PFSK-1 (cell line): ENCODE data around the gene KIAA1143.

Experiments
- POLR2AphosphoS5 ChIP-seq: IDR thresholded peaks from 2 replicates; pipeline ENCODE4 v1.6.1; 2012; ENCODE audit warnings: low read depth, mild to moderate bottlenecking, control low read depth, low read length, moderate library complexity
- TAF1 ChIP-seq: IDR thresholded peaks from 2 replicates; pipeline ENCODE4 v1.6.1; 2012; ENCODE audit warnings: low read length, control low read depth, borderline replicate concordance; ENCODE audit not compliant: insufficient read depth
- TF ChIP-seq, protein P1 (sequence below), 2 experiments: IDR thresholded peaks; 2 replicates each; pipeline versions ENCODE4 v1.6.1 to v1.8.0; 2011 to 2012; ENCODE audit warnings: low read depth in 2 of 2, low read length in 2 of 2, control low read depth in 1 of 2, inconsistent platforms in 1 of 2, mild to moderate bottlenecking in 1 of 2, moderate library complexity in 1 of 2; ENCODE audit not compliant: insufficient read depth in 1 of 2

DNA sequence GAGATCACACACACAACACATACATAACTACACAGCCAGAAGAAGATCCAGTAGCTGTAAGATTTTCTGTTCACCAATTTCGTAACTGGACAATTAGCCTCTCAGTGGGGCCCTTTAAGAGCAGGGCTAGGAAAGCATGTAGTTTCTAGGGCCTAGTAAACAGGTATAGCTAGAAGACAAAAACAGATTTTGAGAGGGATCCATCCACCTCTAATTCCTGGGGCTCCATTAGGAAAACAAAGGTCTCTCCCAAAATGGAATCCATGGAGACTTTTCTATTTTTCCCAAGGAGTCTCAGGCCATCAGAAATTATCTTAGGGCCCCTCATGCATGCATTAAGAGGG is 10.7 kb upstream of the KIAA1143 start:
- TF ChIP-seq POLR2AphosphoS5 = no peak
- TF ChIP-seq TAF1 = no peak
- TF ChIP-seq, protein P1, sequence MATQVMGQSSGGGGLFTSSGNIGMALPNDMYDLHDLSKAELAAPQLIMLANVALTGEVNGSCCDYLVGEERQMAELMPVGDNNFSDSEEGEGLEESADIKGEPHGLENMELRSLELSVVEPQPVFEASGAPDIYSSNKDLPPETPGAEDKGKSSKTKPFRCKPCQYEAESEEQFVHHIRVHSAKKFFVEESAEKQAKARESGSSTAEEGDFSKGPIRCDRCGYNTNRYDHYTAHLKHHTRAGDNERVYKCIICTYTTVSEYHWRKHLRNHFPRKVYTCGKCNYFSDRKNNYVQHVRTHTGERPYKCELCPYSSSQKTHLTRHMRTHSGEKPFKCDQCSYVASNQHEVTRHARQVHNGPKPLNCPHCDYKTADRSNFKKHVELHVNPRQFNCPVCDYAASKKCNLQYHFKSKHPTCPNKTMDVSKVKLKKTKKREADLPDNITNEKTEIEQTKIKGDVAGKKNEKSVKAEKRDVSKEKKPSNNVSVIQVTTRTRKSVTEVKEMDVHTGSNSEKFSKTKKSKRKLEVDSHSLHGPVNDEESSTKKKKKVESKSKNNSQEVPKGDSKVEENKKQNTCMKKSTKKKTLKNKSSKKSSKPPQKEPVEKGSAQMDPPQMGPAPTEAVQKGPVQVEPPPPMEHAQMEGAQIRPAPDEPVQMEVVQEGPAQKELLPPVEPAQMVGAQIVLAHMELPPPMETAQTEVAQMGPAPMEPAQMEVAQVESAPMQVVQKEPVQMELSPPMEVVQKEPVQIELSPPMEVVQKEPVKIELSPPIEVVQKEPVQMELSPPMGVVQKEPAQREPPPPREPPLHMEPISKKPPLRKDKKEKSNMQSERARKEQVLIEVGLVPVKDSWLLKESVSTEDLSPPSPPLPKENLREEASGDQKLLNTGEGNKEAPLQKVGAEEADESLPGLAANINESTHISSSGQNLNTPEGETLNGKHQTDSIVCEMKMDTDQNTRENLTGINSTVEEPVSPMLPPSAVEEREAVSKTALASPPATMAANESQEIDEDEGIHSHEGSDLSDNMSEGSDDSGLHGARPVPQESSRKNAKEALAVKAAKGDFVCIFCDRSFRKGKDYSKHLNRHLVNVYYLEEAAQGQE (IDR thresholded peaks at IDR 0.05; ENCODE audit: insufficient read depth in 1 of 2, low read depth in 2 of 2, low read length in 2 of 2) = no peak
